ENCODE measurements around the gene RPAP2. TPM values are rescaled to one million over a fixed set of nuclear protein-coding genes. Genes with fewer than 3 reads are reported as not detected.

Gene RPAP2
- total RNA-seq, 1 donor = 8.7 TPM

DNA sequence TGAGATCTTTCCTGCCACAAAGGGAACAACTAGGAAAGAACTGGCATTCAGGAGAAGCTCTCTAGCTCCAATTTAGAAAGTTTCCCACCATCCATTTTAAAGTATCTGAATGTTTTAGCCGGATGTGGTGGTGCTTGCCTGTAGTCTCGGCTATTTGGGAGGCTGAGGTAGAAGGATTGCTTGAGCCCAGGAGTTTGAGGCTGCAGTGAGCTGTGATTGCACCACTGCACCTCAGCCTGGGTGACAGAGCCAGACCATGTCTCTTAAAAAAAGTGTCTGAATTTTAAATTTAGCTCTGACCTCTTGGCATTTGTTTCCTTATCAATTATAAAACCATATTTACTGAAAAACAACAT is 67.2 kb downstream of the RPAP2 start:
- no peak for DNase-seq (ENCODE audit: insufficient read length, low spot score, missing footprints)
- H3K4me1 ChIP-seq (ENCODE audit: insufficient read depth, low read length) = no peaks in the 10 kb centered on the region
- H3K9me3 ChIP-seq (ENCODE audit: low read depth, low read length) = no peaks in the 10 kb centered on the region
- peaks cover 7% of the 10 kb centered on the region for H3K36me3 ChIP-seq (ENCODE audit: insufficient read depth, low read length)
- H4K20me1 ChIP-seq (ENCODE audit: insufficient read depth, low read length) = no peaks in the 10 kb centered on the region
- no peak overlapping the region for H3K4me3 ChIP-seq (ENCODE audit: insufficient read depth, low read length)
- no peaks in the 10 kb centered on the region for H3K79me2 ChIP-seq (ENCODE audit: insufficient read depth, low read length)
- H2AFZ ChIP-seq (ENCODE audit: low read length) = no peak overlapping the region
- H3K4me2 ChIP-seq (ENCODE audit: insufficient read depth, low read length) = no peak overlapping the region
- no peaks in the 10 kb centered on the region for H3K27me3 ChIP-seq (ENCODE audit: insufficient read depth, low read length)
- no peak overlapping the region for H3K27ac ChIP-seq (ENCODE audit: low read depth, low read length)
- TF ChIP-seq, protein P1, sequence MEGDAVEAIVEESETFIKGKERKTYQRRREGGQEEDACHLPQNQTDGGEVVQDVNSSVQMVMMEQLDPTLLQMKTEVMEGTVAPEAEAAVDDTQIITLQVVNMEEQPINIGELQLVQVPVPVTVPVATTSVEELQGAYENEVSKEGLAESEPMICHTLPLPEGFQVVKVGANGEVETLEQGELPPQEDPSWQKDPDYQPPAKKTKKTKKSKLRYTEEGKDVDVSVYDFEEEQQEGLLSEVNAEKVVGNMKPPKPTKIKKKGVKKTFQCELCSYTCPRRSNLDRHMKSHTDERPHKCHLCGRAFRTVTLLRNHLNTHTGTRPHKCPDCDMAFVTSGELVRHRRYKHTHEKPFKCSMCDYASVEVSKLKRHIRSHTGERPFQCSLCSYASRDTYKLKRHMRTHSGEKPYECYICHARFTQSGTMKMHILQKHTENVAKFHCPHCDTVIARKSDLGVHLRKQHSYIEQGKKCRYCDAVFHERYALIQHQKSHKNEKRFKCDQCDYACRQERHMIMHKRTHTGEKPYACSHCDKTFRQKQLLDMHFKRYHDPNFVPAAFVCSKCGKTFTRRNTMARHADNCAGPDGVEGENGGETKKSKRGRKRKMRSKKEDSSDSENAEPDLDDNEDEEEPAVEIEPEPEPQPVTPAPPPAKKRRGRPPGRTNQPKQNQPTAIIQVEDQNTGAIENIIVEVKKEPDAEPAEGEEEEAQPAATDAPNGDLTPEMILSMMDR (IDR thresholded peaks at IDR 0.05; ENCODE audit: extremely low read depth, low read depth, low read length) = no peak

DNA sequence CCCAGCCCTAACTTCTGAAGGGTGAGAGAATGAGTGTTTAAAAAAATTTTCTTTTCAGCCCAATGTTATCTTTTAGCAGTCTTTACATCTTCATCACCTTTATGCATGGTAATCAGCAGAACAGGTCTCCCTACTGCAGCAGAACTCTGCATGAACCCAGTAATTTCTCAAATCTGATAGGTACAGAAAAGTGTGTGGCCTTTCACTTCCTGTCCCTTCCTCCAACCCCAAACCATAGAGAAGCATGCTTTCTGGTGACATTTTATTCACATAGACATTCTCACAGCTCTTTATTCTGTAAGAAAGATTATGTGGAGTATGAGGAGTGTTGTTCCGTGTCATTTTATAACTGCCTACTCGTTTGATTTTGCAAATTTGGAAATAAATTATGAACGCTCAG is 68.6 kb downstream of the RPAP2 start:
- no peak overlapping the region for H3K4me3 ChIP-seq (ENCODE audit: insufficient read depth, low read length)

DNA sequence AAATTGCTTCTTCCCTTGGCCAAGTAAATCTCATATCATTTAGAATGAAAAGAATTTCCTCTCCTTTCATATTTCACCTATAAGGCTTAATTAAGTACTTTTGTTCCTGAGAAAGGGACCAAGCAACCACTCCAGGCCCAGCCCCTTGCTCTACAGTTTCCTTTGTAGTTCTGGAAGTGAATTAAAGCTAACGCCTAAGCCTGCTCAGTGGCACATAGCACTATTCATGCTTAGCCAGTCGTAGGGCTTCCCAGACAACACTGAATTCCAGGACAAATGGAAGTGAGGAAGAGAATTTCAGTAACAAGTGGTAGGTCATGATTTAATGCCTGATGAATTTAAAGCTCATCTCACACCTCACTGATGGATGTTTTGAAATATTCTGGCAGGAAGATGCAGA is 73.3 kb downstream of the RPAP2 start:
- H3K4me3 ChIP-seq (ENCODE audit: insufficient read depth, low read length) = no peak overlapping the region
- TF ChIP-seq, protein P1 (IDR thresholded peaks at IDR 0.05; ENCODE audit: extremely low read depth, low read depth, low read length) = no peak
- H3K4me2 ChIP-seq (ENCODE audit: insufficient read depth, low read length) = no peak overlapping the region
- no peaks in the 10 kb centered on the region for H3K27me3 ChIP-seq (ENCODE audit: insufficient read depth, low read length)
- H3K79me2 ChIP-seq (ENCODE audit: insufficient read depth, low read length) = no peaks in the 10 kb centered on the region
- H2AFZ ChIP-seq (ENCODE audit: low read length) = no peak overlapping the region
- H4K20me1 ChIP-seq (ENCODE audit: insufficient read depth, low read length) = no peaks in the 10 kb centered on the region
- H3K4me1 ChIP-seq (ENCODE audit: insufficient read depth, low read length) = no peaks in the 10 kb centered on the region
- no peak for DNase-seq (ENCODE audit: insufficient read length, low spot score, missing footprints)
- H3K9me3 ChIP-seq (ENCODE audit: low read depth, low read length) = no peaks in the 10 kb centered on the region
- peaks cover 12% of the 10 kb centered on the region for H3K36me3 ChIP-seq (ENCODE audit: insufficient read depth, low read length)
- no peak overlapping the region for H3K27ac ChIP-seq (ENCODE audit: low read depth, low read length)

More for the DNA sequence above, 68.6 kb downstream of the RPAP2 start:
- no peak overlapping the region for H3K4me2 ChIP-seq (ENCODE audit: insufficient read depth, low read length)
- no peaks in the 10 kb centered on the region for H3K9me3 ChIP-seq (ENCODE audit: low read depth, low read length)
- H4K20me1 ChIP-seq (ENCODE audit: insufficient read depth, low read length) = no peaks in the 10 kb centered on the region
- H3K36me3 ChIP-seq (ENCODE audit: insufficient read depth, low read length) = peaks cover 12% of the 10 kb centered on the region
- no peak overlapping the region for H2AFZ ChIP-seq (ENCODE audit: low read length)
- no peaks in the 10 kb centered on the region for H3K4me1 ChIP-seq (ENCODE audit: insufficient read depth, low read length)
- TF ChIP-seq, protein P1 (IDR thresholded peaks at IDR 0.05; ENCODE audit: extremely low read depth, low read depth, low read length) = no peak
- DNase-seq (ENCODE audit: insufficient read length, low spot score, missing footprints) = no peak
- no peaks in the 10 kb centered on the region for H3K79me2 ChIP-seq (ENCODE audit: insufficient read depth, low read length)
- no peaks in the 10 kb centered on the region for H3K27me3 ChIP-seq (ENCODE audit: insufficient read depth, low read length)
- no peak overlapping the region for H3K27ac ChIP-seq (ENCODE audit: low read depth, low read length)

DNA sequence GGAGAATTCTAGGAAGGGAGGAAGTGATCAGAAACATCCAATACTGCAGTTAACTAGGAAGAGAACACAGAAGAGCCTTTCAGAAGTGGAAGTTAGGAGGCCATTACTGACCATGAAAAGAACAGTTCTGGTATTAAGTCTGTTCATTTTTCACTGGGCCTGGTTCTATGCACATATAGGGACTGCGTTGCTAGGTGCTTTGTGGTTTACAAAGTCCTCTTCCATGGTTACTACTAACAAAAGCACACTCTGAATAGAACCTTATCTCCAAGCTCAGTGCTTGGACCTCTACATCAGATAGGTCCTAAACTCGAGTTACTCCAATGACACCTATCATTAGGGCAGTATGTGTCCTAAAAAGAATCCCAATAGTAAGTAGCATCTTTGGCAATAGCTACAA is 75.4 kb downstream of the RPAP2 start:
- Histone ChIP-seq H3K4me1 (ENCODE audit: insufficient read depth, low read length) (no peaks in the 10 kb centered on the region), H2AFZ (ENCODE audit: low read length) (no peak overlapping the region), H3K27me3 (ENCODE audit: insufficient read depth, low read length) (no peaks in the 10 kb centered on the region), H3K79me2 (ENCODE audit: insufficient read depth, low read length) (no peaks in the 10 kb centered on the region), H3K27ac (ENCODE audit: low read depth, low read length) (no peak overlapping the region), H3K36me3 (ENCODE audit: insufficient read depth, low read length) (peaks cover 12% of the 10 kb centered on the region), H4K20me1 (ENCODE audit: insufficient read depth, low read length) (no peaks in the 10 kb centered on the region), H3K9me3 (ENCODE audit: low read depth, low read length) (no peaks in the 10 kb centered on the region), H3K4me2 (ENCODE audit: insufficient read depth, low read length) (no peak overlapping the region), H3K4me3 (ENCODE audit: insufficient read depth, low read length) (no peak overlapping the region)
- DNase-seq (ENCODE audit: insufficient read length, low spot score, missing footprints) = no peak
- TF ChIP-seq, protein P1 (IDR thresholded peaks at IDR 0.05; ENCODE audit: extremely low read depth, low read depth, low read length) = no peak
